ENCODE results near the gene PRKACA.

PRKACA gene

GRCh38 chr19:14056741-14057356 lies 60.7 kb downstream of the PRKACA start:
- Mint-ChIP-seq H3K27me3 (ENCODE audit: low read depth) (peaks cover 52% of the 10 kb centered on the region), H3K4me1 (peaks cover 4% of the 10 kb centered on the region), H3K36me3 (ENCODE audit: low read depth) (peaks cover 14% of the 10 kb centered on the region), H3K9me3 (peaks cover 3% of the 10 kb centered on the region), H3K27ac (no peak overlapping the region), H3K4me3 (peak overlapping the region; percentile 77 to 81 (median 81))
- TF ChIP-seq CTCF (IDR thresholded peaks at IDR 0.05; ENCODE audit: unreplicated experiment in 3 of 3) = no peak

- H3K4me1 Mint-ChIP-seq = peaks cover 4% of the 10 kb centered on the region
- H3K27me3 Mint-ChIP-seq (ENCODE audit: low read depth) = peaks cover 50% of the 10 kb centered on the region
- H3K4me3 Mint-ChIP-seq = peak overlapping the region; percentile 5 to 81 (median 77)
- H3K27ac Mint-ChIP-seq = no peak overlapping the region
- peaks cover 14% of the 10 kb centered on the region for H3K36me3 Mint-ChIP-seq (ENCODE audit: low read depth)
- peaks cover 3% of the 10 kb centered on the region for H3K9me3 Mint-ChIP-seq
- no peak for TF ChIP-seq CTCF (IDR thresholded peaks at IDR 0.05; ENCODE audit: unreplicated experiment in 3 of 3)
These were observed 61.4 kb downstream of the PRKACA start for GRCh38 chr19:14056069-14056666.

GRCh38 chr19:14055396-14055795 lies 62.2 kb downstream of the PRKACA start:
- H3K4me3 Mint-ChIP-seq = no peak overlapping the region
- peaks cover 16% of the 10 kb centered on the region for H3K36me3 Mint-ChIP-seq (ENCODE audit: low read depth)
- H3K4me1 Mint-ChIP-seq = peaks cover 4% of the 10 kb centered on the region

GRCh38 chr19:14054721-14055120 lies 62.8 kb downstream of the PRKACA start:
- Mint-ChIP-seq H3K27ac (no peak overlapping the region), H3K36me3 (ENCODE audit: low read depth) (peaks cover 19% of the 10 kb centered on the region), H3K4me3 (no peak overlapping the region), H3K27me3 (ENCODE audit: low read depth) (peaks cover 39% of the 10 kb centered on the region), H3K9me3 (peaks cover 3% of the 10 kb centered on the region), H3K4me1 (peaks cover under 1% of the 10 kb centered on the region)
- no peak for TF ChIP-seq CTCF (IDR thresholded peaks at IDR 0.05; ENCODE audit: unreplicated experiment in 3 of 3)

More at GRCh38 chr19:14055396-14055795, 62.2 kb downstream of the PRKACA start:
- H3K27ac Mint-ChIP-seq = no peak overlapping the region
- no peak for TF ChIP-seq CTCF (IDR thresholded peaks at IDR 0.05; ENCODE audit: unreplicated experiment in 3 of 3)
- peaks cover 43% of the 10 kb centered on the region for H3K27me3 Mint-ChIP-seq (ENCODE audit: low read depth)
- peaks cover 3% of the 10 kb centered on the region for H3K9me3 Mint-ChIP-seq

- Mint-ChIP-seq H3K4me3 (peak overlapping the region in 1 of 3 experiments; percentile 25), H3K9me3 (peaks cover 3% of the 10 kb centered on the region), H3K27ac (peak overlapping the region in 1 of 3 experiments; percentile 24), H3K4me1 (no peaks in the 10 kb centered on the region), H3K27me3 (ENCODE audit: low read depth) (peaks cover 33% of the 10 kb centered on the region), H3K36me3 (ENCODE audit: low read depth) (peaks cover 19% of the 10 kb centered on the region)
- TF ChIP-seq CTCF (IDR thresholded peaks at IDR 0.05; ENCODE audit: unreplicated experiment in 3 of 3) = no peak
These were observed 63.5 kb downstream of the PRKACA start for GRCh38 chr19:14054099-14054498.

- no peak overlapping the region for H3K4me3 Mint-ChIP-seq
- H3K4me1 Mint-ChIP-seq = no peaks in the 10 kb centered on the region
- H3K9me3 Mint-ChIP-seq = peaks cover 3% of the 10 kb centered on the region
- TF ChIP-seq CTCF (IDR thresholded peaks at IDR 0.05; ENCODE audit: unreplicated experiment in 3 of 3) = no peak
- H3K27me3 Mint-ChIP-seq (ENCODE audit: low read depth) = peaks cover 27% of the 10 kb centered on the region
- H3K27ac Mint-ChIP-seq = no peak overlapping the region
- H3K36me3 Mint-ChIP-seq (ENCODE audit: low read depth) = peaks cover 19% of the 10 kb centered on the region
These were observed 64.1 kb downstream of the PRKACA start for GRCh38 chr19:14053500-14053899.
